Heart left ventricle (tissue), 13 donors: ENCODE measurements around the gene PRSS36.

Experiments
- CTCF ChIP-seq, 12 donors: fragments of 200-600 bp; sonication (generic) in 4 of 12; IDR thresholded peaks; one replicate each; pipeline versions ENCODE4 v1.5.0 to v1.8.0; 2018 to 2022; ENCODE audit warnings: antibody characterized with exemption in 12 of 12, mild to moderate bottlenecking in 5 of 12
- POLR2A ChIP-seq, 2 donors: fragments of 450-650 bp; IDR thresholded peaks; one replicate each; pipeline ENCODE4 v1.6.1; 2017; ENCODE audit warnings: antibody characterized with exemption in 2 of 2, mild to moderate bottlenecking in 2 of 2, moderate library complexity in 2 of 2
- donor health status: ischemic (EF 13 %, LVEDD 7.1; RV severe dilation, severe dysfunction).
- donor health status: DM: no; HTN: yes; CAD: no.
- donor health status: DM: no; HTN: no; CAD: no.
- donor health status: ischemic (EF 25% LVEDD 6.9; RV normal size, moderate dysfunction).
- donor health status: ischemic (EF 25% LVEDD 5.7; RV mildly dilated, moderate dysfunction).
- donor health status: ischemic (EF 35%, LVEDD 5.7; RV mildly dilated, moderate dysfunction).
- donor health status: nonischemic (EF 11% LVEDD 7.7; RV severe dilation, severe dysfunction).
- donor health status: DM: yes; HTN: yes; CAD: no.
- donor health status: PGD.
- donor health status: ischemic (EF 29% LVEDD 5.4; RV normal size, mild dysfunction).
- donor health status: nonischemic (EF 23%, LVEDD 6.1; RV moderate dilation, normal function).

- TF ChIP-seq POLR2A (IDR thresholded peaks at IDR 0.05) (no peak), CTCF (IDR thresholded peaks at IDR 0.05) (no peak)
Observed at GRCh38 chr16:31109622-31110021, 40.2 kb downstream of the PRSS36 start.
